Hepatocyte (in vitro differentiated cells): ENCODE results near the gene SMAP2. TPM values are rescaled to one million over a fixed set of nuclear protein-coding genes. Genes with fewer than 3 reads are reported as not detected.

Source experiments
- DNase-seq: peaks from one replicate; pipeline ENCODE4 v3.0.0-alpha.2; 2016; ENCODE audit warnings: low spot score
- H2AFZ ChIP-seq: fragments of 200-600 bp; sonication (generic); 2 replicates; pipeline ENCODE4 v1.6.0; 2016; ENCODE audit warnings: antibody characterized with exemption, mild to moderate bottlenecking
- H3K27ac ChIP-seq: fragments of 200-600 bp; sonication (generic); 2 replicates; pipeline ENCODE4 v1.5.1; 2016; ENCODE audit warnings: mild to moderate bottlenecking
- H3K27me3 ChIP-seq: fragments of 200-600 bp; sonication (generic); 2 replicates; pipeline ENCODE4 v1.6.1; 2016
- H3K36me3 ChIP-seq: fragments of 200-600 bp; sonication (generic); replicated peaks from 2 replicates; pipeline ENCODE4 v1.5.1; 2016; ENCODE audit warnings: low read depth; ENCODE audit not compliant: insufficient read depth
- H3K4me1 ChIP-seq: fragments of 200-600 bp; sonication (generic); 2 replicates; pipeline ENCODE4 v1.5.1; 2016; ENCODE audit warnings: mild to moderate bottlenecking, moderate library complexity; ENCODE audit not compliant: insufficient read depth
- H3K4me2 ChIP-seq: fragments of 200-600 bp; sonication (generic); 2 replicates; pipeline ENCODE4 v1.6.0; 2016
- H3K4me3 ChIP-seq: fragments of 200-600 bp; sonication (generic); 2 replicates; pipeline ENCODE4 v1.5.1; 2016; ENCODE audit warnings: mild to moderate bottlenecking
- H3K79me2 ChIP-seq: fragments of 200-600 bp; sonication (generic); 2 replicates; pipeline ENCODE4 v1.6.0; 2017; ENCODE audit warnings: mild to moderate bottlenecking
- H3K9me2 ChIP-seq: fragments of 200-600 bp; sonication (generic); replicated peaks from 2 replicates; pipeline ENCODE4 v1.6.0; 2017; ENCODE audit warnings: mild to moderate bottlenecking; ENCODE audit not compliant: insufficient read depth
- H3K9me3 ChIP-seq: fragments of 200-600 bp; sonication (generic); 2 replicates; pipeline ENCODE4 v1.5.1; 2016; ENCODE audit warnings: low read depth, mild to moderate bottlenecking
- H4K20me1 ChIP-seq: fragments of 200-600 bp; sonication (generic); 2 replicates; pipeline ENCODE4 v1.6.0; 2016; ENCODE audit warnings: mild to moderate bottlenecking; ENCODE audit not compliant: insufficient read depth, poor library complexity, severe bottlenecking
- CTCF ChIP-seq: fragments of 200-600 bp; sonication (generic); IDR thresholded peaks from 2 replicates; pipeline ENCODE4 v1.5.1; 2016; ENCODE audit warnings: antibody characterized with exemption, mild to moderate bottlenecking; ENCODE audit not compliant: poor library complexity
- EZH2 ChIP-seq: fragments of 200-600 bp; sonication (generic); IDR thresholded peaks from 2 replicates; pipeline ENCODE4 v1.6.1; 2016; ENCODE audit warnings: antibody characterized with exemption, mild to moderate bottlenecking, borderline replicate concordance
- EZH2phosphoT487 ChIP-seq: fragments of 200-600 bp; sonication (generic); IDR thresholded peaks from one replicate; pipeline ENCODE4 v1.6.1; 2018; ENCODE audit warnings: antibody characterized with exemption, mild to moderate bottlenecking, low read depth, moderate library complexity; ENCODE audit not compliant: unreplicated experiment, severe bottlenecking
- WGBS: methylation state at CpG from one replicate; pipeline ENCODE4 v1.1.6; 2016; ENCODE audit warnings: low lambda C conversion rate; ENCODE audit errors: missing lambda C conversion rate; 5-methylcytosine and 5-hydroxymethylcytosine counted together
- polyA plus RNA-seq: library from polyadenylated mRNA; unstranded; fragments of >200 nt; fragmentation: Nextera tagmentation; extraction: Ambion mirVana; gene quantifications from 2 replicates; pipeline ENCODE4 v1.2.1, GENCODE V29; 2016
- total RNA-seq: library from RNA; depleted of rRNA; stranded (reverse); fragments of >200 nt; gene quantifications from 2 replicates; pipeline ENCODE4 v1.2.3, GENCODE V29; 2014

SMAP2 gene
- total and polyA plus RNA-seq, 2 experiments from 2014 or later = 22.9 to 23.1 TPM

GRCh38 chr1:40389322-40389803 is 15.8 kb downstream of the SMAP2 start:
- Histone ChIP-seq H3K4me3 (no peak overlapping the region), H3K9me3 (no peaks in the 10 kb centered on the region), H3K4me2 (peak overlapping the region; percentile 22), H3K27me3 (no peaks in the 10 kb centered on the region), H4K20me1 (no peaks in the 10 kb centered on the region), H3K4me1 (peaks cover 46% of the 10 kb centered on the region), H3K27ac (peak overlapping the region; percentile 77), H3K79me2 (peaks cover 66% of the 10 kb centered on the region), H2AFZ (no peak overlapping the region), H3K36me3 (no peaks in the 10 kb centered on the region), H3K9me2 (no peaks in the 10 kb centered on the region)
- DNase-seq = no peak
- WGBS = 92% methylated on average over 3 of the region's 3 CpGs
- TF ChIP-seq CTCF (no peak), EZH2 (no peak), EZH2phosphoT487 (no peak)

DNA sequence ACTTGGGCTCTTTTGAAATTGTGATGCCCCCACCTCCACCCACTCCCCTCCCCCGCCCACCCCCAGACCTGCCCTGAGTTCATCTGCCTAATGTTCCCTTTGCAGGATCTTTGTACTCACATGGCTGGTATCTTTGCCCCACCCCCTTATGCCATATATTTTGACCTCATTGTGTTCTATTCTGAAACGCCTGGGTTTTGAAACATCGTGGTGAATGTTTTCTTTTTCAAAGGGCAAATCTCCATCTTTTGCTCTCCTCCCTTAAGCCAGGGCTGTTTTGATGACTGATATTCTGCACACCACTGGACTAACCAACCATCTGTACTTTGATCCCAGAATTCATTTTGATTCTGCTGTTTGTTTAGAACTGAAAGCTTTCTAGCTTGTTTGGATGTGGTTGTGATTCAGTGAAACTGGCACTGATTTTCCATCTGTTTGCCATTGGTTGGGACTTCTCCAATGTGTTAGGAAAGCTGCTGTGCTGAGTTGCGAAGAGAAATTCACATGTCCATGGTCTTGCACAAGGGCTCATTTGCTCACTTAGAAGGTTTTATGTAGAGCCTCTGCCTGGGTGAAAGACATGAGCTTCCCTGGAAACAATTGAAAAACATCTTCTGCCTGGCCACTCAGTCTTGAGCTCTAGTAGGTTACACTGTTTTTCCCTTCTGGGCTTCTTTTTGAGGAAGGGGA is 16.5 kb downstream of the SMAP2 start:
- H3K27me3 ChIP-seq = no peaks in the 10 kb centered on the region
- peak overlapping the region; percentile 77 for H3K27ac ChIP-seq
- no peaks in the 10 kb centered on the region for H3K36me3 ChIP-seq
- no peaks in the 10 kb centered on the region for H4K20me1 ChIP-seq
- TF ChIP-seq EZH2 (no peak), CTCF (no peak), EZH2phosphoT487 (no peak)
- no peaks in the 10 kb centered on the region for H3K9me2 ChIP-seq
- H3K4me1 ChIP-seq = peaks cover 44% of the 10 kb centered on the region
- H3K9me3 ChIP-seq = no peaks in the 10 kb centered on the region
- H3K4me2 ChIP-seq = peak overlapping the region; percentile 44
- H2AFZ ChIP-seq = no peak overlapping the region
- H3K4me3 ChIP-seq = no peak overlapping the region
- 68% methylated on average over 4 of the region's 4 CpGs for WGBS
- peaks cover 72% of the 10 kb centered on the region for H3K79me2 ChIP-seq
- DNase-seq = peak; percentile 61

GRCh38 chr1:40390857-40391256 is 17.3 kb downstream of the SMAP2 start:
- Histone ChIP-seq H3K27ac (peak overlapping the region; percentile 77), H3K4me3 (no peak overlapping the region), H3K27me3 (no peaks in the 10 kb centered on the region), H3K79me2 (peaks cover 74% of the 10 kb centered on the region), H3K4me1 (peaks cover 37% of the 10 kb centered on the region), H3K9me3 (no peaks in the 10 kb centered on the region), H3K4me2 (no peak overlapping the region), H4K20me1 (no peaks in the 10 kb centered on the region), H3K36me3 (no peaks in the 10 kb centered on the region), H3K9me2 (no peaks in the 10 kb centered on the region), H2AFZ (no peak overlapping the region)
- 96% methylated on average over 3 of the region's 3 CpGs for WGBS
- no peak for TF ChIP-seq CTCF
- no peak for TF ChIP-seq EZH2phosphoT487
- TF ChIP-seq EZH2 = no peak
- DNase-seq = no peak
